Inferior parietal cortex (tissue), 1 donor: Measurements from ENCODE around the gene NF1.
A peak's percentile ranks its signal among the peaks of the same experiment; 100 is the strongest.
"Not testable (repeated sequence)": the region's sequence is repeated elsewhere in the genome, so short reads cannot be mapped to it uniquely, and the experiment has no call there.

ENCODE experiments used
- DNase-seq: peaks from one replicate; pipeline ENCODE4 v3.0.0-alpha.2; 2016; ENCODE audit errors: extremely low spot score

Gene NF1

DNA sequence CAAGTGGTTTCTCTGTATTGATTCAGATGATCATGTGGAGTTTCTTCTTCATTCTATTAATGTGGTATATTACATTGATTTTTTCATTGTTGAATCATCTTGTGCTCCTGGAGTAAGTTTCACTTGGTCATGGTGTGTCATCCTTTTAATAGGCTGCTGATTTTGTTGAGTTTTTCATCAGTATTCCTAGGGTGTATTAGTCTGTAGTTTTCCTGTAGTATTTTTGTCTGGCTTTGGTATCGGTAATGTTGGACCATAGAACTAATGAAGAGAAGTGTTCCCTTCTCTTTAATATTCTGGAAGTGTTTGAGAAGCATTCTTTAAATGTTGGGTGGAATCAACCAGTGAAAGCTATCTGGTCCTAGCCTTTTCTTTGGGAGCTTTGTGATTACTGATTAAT, 103.2 kb downstream of the NF1 start:
- no peak for DNase-seq

DNA sequence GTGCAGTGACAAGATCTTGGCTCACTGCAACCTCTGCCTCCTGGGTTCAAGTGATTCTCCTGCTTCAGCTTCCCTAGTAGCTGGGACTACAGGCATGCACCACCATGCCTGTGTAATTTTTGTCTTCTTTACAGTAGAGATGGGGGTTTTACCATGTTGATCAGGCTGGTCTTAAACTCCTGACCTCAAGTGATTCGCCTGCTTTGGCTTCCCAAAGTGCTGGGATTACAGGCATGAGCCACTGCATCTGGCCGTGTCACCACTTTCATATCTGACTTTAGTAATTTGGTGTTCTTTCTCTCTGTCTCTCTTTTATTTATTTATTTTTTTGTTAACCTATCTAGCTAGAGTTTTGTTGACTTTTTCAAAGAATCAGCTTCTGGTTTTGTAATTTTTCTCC, 103.9 kb downstream of the NF1 start:
- DNase-seq, result not testable (repeated sequence)

DNA sequence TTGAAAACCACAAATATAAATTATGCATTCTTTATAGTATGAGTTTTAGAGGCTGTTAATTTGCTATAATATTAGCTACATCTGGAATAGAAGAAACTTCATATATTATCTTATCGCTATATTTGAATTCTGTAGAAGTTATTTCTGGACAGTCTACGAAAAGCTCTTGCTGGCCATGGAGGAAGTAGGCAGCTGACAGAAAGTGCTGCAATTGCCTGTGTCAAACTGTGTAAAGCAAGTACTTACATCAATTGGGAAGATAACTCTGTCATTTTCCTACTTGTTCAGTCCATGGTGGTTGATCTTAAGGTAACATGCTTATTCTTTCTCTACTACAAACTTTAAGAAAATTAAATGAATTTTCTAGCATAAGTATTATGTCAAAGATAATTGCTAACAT, 105.5 kb downstream of the NF1 start:
- no peak for DNase-seq

- DNase-seq, result no peak
These were observed 108.2 kb downstream of the NF1 start for GRCh38 chr17:31202968-31203367.

DNA sequence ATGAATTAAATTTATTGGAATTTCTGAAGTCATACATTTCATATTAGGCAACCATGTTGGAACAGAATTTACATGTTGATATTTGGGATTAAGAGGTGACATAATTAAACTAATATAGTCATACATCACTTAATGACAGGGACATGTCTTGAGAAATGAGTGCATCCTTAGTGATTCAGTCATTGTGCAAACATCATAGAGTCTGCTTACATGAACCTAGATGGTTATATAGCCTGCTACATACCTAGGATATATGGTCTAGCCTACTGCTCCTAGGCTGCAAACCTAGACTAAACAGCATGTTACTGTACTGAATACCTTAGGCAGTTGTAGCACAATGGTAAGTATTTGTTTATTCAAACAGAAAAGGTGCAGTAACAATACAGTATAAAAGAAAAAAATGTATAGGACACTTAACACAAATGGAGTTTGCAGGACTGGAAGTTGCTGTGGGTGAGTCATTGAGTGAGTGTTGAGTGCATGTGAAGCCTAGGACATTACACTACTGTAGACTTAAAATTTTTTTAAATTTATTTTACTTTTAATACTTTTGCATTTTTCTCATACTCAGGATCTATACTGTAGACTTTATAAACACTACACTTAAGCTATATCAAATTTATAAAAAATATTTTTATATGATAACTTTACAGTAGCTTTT, 116.7 kb downstream of the NF1 start:
- DNase-seq, result no peak

GRCh38 chr17:31216031-31216751, 121.4 kb downstream of the NF1 start:
- DNase-seq, result peak; percentile 88

DNA sequence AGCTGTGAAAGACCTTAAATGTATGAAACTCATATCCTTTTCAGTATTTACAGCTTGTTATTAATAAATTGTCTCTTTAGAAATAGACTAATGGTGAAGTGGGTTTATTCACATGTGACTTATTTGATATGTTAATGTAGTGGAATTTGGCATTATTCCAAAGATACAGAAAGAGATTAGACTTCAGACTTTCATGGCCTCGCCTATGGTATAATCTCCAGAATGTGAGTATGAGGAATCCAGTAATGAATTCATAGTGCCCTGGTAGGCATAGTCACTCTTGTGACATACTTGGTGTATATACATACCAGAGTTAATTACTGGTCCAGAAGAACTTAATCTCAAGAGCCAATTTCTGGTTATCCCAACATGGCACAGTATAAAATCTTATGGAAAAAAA, 129.6 kb downstream of the NF1 start:
- no peak for DNase-seq

DNA sequence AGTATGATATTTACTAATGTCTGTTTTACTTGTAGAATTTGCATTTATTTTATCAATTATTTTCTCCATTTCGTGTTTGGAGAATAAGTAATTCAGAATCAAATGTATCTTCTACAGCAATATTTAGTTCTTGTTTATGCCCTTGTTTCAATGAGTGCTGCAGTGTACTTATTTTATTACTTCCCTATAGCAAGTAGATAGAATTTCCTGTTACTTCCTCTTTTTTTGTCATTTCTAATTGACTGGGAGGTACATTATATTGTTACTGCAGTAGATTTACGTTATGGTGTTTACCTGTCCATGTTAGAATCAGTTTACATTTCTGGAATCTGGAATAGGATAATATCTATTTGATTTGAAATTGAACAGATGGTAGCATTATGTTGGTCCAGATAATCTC, 131.1 kb downstream of the NF1 start:
- no peak for DNase-seq

GRCh38 chr17:31226373-31226772, 131.6 kb downstream of the NF1 start:
- DNase-seq, result no peak

- DNase-seq, result no peak
These were observed 132.2 kb downstream of the NF1 start for GRCh38 chr17:31226950-31227349.

- DNase-seq, result no peak
These were observed 137.1 kb downstream of the NF1 start for GRCh38 chr17:31231852-31232251.

DNA sequence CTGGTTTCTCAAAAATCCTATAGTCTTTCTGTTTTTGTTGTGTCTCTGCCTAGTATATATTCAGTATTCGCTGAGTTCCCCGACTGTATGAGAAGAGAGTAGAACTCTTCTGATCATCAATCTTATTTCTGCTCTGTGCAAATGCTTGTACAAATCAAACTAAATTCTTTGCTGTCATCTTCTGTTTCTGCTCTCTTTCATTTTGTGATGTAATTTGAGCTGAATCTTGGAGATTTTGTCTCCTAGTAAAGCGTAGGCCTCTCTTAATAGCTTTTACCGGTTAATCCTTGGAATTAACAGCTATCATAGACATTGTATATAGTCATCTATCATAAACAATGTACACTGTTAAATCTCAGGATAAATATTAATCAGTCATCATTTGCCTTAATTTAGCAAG, 140.3 kb downstream of the NF1 start:
- DNase-seq, result no peak

GRCh38 chr17:31236137-31236536, 141.4 kb downstream of the NF1 start:
- no peak for DNase-seq

DNA sequence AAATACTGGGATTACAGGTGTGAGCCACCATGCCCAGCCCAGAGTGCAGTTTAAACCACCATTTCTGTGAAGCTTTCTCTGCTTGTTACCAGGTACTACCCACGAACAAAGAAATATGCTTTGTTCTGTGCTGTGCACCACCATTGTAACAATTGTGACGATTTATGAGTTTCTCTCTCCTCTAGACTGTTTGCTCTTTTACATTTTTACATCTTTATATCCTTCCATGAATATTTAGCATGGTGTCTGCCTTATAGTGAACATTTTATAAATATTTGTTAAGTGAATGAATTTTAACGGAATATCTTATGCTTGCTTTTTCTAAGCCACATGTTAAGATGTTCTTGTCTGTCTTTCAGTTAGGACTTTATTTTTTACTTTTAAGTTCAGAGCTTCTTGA, 141.9 kb downstream of the NF1 start:
- no peak for DNase-seq

- no peak for DNase-seq
These were observed 146.3 kb downstream of the NF1 start for GRCh38 chr17:31241116-31241515.

DNA sequence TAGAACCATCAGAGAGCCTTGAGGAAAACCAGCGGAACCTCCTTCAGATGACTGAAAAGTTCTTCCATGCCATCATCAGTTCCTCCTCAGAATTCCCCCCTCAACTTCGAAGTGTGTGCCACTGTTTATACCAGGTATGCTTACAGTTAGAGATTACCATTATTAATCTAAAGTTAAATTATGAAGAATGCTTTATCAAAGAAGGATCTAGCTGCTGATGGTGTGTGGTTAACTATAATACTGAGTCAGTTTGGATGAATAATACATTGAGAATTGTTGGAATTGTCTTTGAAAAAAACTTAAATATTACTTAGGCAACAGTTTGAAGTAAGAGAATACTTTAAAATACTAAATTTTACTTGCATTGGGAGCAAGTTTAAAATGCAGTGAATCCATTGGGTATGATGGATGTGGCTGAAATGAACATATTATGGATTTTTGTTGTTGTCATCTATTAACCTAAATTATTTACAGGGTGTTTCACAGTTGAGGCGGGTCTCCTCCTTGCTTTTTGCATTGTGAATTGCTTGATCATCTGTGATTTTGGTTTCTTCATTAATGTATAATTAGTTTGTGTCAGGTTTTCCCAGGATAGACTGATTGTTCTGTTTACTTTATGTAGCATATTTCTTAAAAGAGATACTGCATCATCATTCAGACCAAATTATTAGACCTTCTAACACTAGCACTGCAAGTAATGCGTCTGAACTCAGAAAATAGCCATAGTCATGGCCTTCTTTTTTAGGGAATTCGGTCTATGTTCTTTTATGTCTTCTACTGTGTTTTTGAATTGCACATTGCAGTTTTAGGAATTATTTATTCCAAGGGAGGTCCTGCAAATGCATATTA, 154.4 kb downstream of the NF1 start:
- DNase-seq, result peak; percentile 48

DNA sequence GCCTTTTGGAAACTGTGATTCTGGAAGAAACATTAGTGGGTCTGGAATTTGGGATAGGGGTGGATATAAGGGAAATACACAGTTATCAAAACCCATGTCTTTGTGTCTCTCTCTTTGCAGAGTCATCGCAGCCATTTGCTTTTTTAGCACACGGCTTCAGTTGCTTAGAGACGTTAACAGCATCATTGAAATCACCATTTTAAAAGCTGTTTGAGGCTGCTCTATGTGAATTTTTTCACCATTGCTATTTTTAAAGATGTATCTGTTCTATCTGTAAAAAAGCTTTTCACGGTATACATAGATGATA, 155.0 kb downstream of the NF1 start:
- peak; percentile 57 for DNase-seq

GRCh38 chr17:31250229-31250628, 155.5 kb downstream of the NF1 start:
- peak; percentile 17 for DNase-seq

- peak; percentile 24 for DNase-seq
These were observed 156.6 kb downstream of the NF1 start for GRCh38 chr17:31251105-31251969.

- no peak for DNase-seq
These were observed 157.2 kb downstream of the NF1 start for GRCh38 chr17:31251970-31252328.

DNA sequence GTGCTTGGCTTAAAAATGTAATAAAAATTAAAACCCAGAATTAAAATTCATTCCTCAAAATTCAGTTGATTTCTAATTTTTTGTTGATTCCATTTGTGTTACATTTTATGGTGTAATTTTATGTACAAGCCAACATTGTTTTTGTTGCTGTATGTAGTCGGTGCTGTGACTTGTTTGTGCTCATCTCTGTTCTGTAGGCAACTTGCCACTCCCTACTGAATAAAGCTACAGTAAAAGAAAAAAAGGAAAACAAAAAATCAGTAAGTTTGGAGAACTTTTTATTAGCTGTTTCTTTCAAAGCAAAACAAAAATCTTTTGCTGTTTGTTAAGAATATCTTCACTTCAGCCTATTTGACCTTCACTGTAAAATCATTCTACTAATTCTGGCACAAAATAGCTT, 158.0 kb downstream of the NF1 start:
- DNase-seq, result no peak

DNA sequence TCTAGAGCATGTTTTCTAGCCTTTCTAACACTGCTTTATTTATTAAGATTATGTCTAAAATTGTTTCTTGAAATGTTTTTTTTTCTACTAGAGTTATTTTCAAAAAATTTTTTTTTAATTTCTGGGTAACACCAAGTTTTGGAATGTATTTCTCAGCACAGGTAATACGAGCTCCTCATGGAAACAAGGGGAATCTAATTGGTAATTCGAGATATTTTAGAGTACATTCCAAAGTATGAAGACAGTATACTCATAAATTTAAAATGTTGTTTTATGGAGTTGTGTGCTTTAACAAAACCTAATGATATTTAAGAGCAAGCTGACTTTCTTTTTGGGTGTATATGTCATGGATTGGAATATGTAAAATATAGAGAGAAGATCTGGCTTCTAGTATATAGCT, 159.9 kb downstream of the NF1 start:
- no peak for DNase-seq
